Endothelial cell (in vitro differentiated cells): ENCODE results near the gene RNF175. TPM values are rescaled to one million over a fixed set of nuclear protein-coding genes. Genes with fewer than 3 reads are reported as not detected.

ENCODE experiments used
- DNase-seq: peaks from one replicate; pipeline ENCODE4 v3.0.0; 2021; ENCODE audit warnings: low spot score
- H3K27ac Mint-ChIP-seq: one replicate; pipeline ENCODE4 v1.8.0; 2021; ENCODE audit warnings: mixed read lengths, inconsistent platforms; ENCODE audit not compliant: unreplicated experiment
- H3K27me3 Mint-ChIP-seq: one replicate; pipeline ENCODE4 v1.8.0; 2021; ENCODE audit warnings: mild to moderate bottlenecking, moderate library complexity, mixed read lengths, inconsistent platforms; ENCODE audit not compliant: unreplicated experiment
- H3K36me3 Mint-ChIP-seq: one replicate; pipeline ENCODE4 v1.8.0; 2021; ENCODE audit warnings: mild to moderate bottlenecking, low read depth, mixed read lengths, inconsistent platforms; ENCODE audit not compliant: unreplicated experiment
- H3K4me1 Mint-ChIP-seq: one replicate; pipeline ENCODE4 v1.8.0; 2021; ENCODE audit warnings: mild to moderate bottlenecking, mixed read lengths, inconsistent platforms; ENCODE audit not compliant: unreplicated experiment
- H3K4me3 Mint-ChIP-seq: one replicate; pipeline ENCODE4 v1.8.0; 2021; ENCODE audit warnings: mild to moderate bottlenecking, mixed read lengths, inconsistent platforms; ENCODE audit not compliant: unreplicated experiment
- H3K9me3 Mint-ChIP-seq: one replicate; pipeline ENCODE4 v1.8.0; 2021; ENCODE audit warnings: mixed read lengths, inconsistent platforms; ENCODE audit not compliant: unreplicated experiment
- total RNA-seq: library from RNA; stranded (reverse); fragmentation: NEBNext Ultra II Directional; extraction: Animal tissue kit (Norgen Biotek cat#: 25700); gene quantifications from one replicate; pipeline ENCODE4 v1.2.1, GENCODE V29; 2021; ENCODE audit not compliant: unreplicated experiment
- TF ChIP-seq, protein P1 (sequence below): fragments of 200-600 bp; sonication (generic); IDR thresholded peaks from one replicate; pipeline ENCODE4 v1.5.0; 2021; ENCODE audit warnings: antibody characterized with exemption; ENCODE audit not compliant: unreplicated experiment

The RNF175 gene
- total RNA-seq, 1 donor from 2014 or later, result 0.36 TPM

DNA sequence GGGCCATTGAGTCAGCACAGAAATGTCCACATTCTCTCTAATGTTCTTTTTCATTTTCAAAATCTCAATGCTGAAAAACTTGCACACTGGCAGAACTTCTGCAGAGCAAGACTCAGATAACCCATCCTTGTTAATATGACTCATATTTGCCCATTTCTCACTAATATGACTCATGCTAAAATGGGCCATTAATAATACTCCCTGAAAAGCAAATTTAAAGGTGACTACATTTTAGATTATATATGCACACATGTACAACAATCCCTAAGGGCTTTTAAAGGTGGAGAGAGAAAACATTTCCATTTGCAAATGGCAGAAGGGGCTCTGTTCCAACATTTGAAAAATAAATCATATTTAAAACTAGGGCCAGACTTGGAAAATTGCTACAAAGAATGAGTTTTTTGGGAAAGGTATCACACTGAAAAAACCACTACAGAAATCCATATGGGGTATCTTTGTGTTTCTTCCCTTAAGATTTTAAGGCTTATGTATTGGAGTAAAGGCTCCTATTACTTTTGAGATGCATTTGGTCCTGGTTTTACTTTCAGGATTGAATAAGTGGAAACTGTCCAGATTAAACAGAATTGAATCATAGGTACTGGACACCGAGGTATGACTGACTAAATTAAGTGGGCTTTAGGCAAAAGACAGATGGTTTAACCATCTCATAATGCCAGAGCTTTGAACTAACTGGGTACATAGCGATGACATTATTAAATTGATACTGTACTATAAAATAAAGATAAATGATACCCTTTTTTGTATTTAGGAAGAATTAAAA lies 45.8 kb downstream of the RNF175 start:
- H3K4me1 Mint-ChIP-seq, result peaks cover 6% of the 10 kb centered on the region
- no peaks in the 10 kb centered on the region for H3K9me3 Mint-ChIP-seq
- no peak for DNase-seq
- no peaks in the 10 kb centered on the region for H3K27me3 Mint-ChIP-seq
- no peak overlapping the region for H3K27ac Mint-ChIP-seq
- H3K4me3 Mint-ChIP-seq, result no peak overlapping the region
- TF ChIP-seq, protein P1, sequence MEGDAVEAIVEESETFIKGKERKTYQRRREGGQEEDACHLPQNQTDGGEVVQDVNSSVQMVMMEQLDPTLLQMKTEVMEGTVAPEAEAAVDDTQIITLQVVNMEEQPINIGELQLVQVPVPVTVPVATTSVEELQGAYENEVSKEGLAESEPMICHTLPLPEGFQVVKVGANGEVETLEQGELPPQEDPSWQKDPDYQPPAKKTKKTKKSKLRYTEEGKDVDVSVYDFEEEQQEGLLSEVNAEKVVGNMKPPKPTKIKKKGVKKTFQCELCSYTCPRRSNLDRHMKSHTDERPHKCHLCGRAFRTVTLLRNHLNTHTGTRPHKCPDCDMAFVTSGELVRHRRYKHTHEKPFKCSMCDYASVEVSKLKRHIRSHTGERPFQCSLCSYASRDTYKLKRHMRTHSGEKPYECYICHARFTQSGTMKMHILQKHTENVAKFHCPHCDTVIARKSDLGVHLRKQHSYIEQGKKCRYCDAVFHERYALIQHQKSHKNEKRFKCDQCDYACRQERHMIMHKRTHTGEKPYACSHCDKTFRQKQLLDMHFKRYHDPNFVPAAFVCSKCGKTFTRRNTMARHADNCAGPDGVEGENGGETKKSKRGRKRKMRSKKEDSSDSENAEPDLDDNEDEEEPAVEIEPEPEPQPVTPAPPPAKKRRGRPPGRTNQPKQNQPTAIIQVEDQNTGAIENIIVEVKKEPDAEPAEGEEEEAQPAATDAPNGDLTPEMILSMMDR, result no peak
- no peaks in the 10 kb centered on the region for H3K36me3 Mint-ChIP-seq

DNA sequence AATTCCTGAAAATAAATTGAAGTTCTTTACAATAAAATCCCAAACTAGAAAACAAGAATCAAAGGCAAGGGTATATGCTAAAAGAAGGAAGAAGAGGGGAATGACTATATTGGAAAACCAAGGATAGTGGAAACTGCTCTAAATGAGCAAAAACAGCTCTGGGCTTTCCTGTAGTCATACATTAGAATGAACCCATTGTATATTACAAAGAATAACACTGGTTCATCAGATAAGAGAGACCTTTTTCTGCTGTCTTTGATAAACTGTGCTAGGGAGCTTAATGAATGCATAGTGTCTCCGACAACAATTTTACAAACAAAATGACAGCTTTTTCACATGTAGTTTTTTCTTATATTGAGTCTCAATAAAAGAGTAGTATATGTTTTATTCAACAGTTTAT lies 49.1 kb downstream of the RNF175 start:
- H3K9me3 Mint-ChIP-seq, result no peaks in the 10 kb centered on the region
- no peak overlapping the region for H3K4me3 Mint-ChIP-seq
- no peaks in the 10 kb centered on the region for H3K36me3 Mint-ChIP-seq
- DNase-seq, result no peak
- peaks cover 6% of the 10 kb centered on the region for H3K4me1 Mint-ChIP-seq
- TF ChIP-seq, protein P1, result no peak
- no peak overlapping the region for H3K27ac Mint-ChIP-seq
- no peaks in the 10 kb centered on the region for H3K27me3 Mint-ChIP-seq

DNA sequence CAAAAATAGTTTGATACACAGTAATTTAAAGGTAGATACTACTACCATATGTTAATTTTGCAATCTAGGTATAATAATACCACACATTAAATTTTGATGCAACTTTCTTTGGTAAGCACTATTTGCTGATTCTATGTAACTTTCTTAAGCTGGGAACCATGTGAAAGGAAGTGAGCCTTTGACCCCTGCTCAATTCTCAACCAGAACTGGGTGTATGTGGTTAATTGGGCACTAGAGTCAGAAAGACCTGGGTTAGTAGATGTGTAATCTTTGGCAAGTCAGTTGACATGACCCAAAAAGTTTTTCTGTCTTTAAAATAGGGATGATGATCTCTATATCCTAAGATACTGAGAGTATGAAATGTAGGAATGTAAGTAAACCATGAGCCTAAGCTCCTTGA lies 53.3 kb downstream of the RNF175 start:
- no peak for DNase-seq
- H3K9me3 Mint-ChIP-seq, result no peaks in the 10 kb centered on the region
- H3K4me1 Mint-ChIP-seq, result no peaks in the 10 kb centered on the region
- no peaks in the 10 kb centered on the region for H3K36me3 Mint-ChIP-seq
- H3K4me3 Mint-ChIP-seq, result no peak overlapping the region
- H3K27me3 Mint-ChIP-seq, result peaks cover 4% of the 10 kb centered on the region
- H3K27ac Mint-ChIP-seq, result no peak overlapping the region
- TF ChIP-seq, protein P1, result no peak

DNA sequence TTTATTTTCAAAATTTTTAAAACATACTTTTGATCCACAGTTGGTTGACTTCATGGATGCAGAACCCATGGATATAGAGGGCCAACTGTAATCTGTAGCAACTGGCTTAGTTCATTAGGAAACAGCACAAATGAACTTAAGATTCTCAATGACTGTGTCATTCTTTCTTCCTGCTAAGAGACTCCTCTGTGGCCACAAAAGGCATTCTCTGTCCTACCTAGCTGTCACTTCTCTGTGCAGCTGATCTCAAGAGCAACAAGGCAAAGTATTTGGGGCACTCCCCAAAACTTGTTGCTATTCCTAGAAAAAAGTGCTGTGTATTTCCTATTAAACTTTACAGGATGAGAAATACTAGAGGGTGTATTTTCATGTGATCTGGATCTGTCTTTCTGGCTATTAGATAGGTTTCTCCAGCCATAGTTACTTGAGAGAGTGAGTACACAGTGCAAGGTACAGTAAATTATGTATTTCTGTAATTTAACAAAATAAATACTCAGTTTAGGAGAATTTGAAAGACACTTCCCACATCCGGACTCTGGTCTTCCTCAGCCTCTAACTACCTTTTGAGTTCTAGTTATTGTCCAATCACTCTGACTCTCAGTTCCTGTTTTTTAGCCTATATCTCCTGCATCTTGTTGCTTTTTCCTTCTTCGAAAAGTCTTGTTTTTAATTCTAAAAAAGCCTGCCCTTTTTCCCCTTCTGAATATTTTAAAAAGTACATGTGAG lies 53.9 kb downstream of the RNF175 start:
- Mint-ChIP-seq H3K4me1 (no peaks in the 10 kb centered on the region), H3K27me3 (peaks cover 4% of the 10 kb centered on the region), H3K27ac (no peak overlapping the region), H3K4me3 (no peak overlapping the region), H3K9me3 (no peaks in the 10 kb centered on the region), H3K36me3 (no peaks in the 10 kb centered on the region)
- DNase-seq, result no peak
- TF ChIP-seq, protein P1, result no peak

DNA sequence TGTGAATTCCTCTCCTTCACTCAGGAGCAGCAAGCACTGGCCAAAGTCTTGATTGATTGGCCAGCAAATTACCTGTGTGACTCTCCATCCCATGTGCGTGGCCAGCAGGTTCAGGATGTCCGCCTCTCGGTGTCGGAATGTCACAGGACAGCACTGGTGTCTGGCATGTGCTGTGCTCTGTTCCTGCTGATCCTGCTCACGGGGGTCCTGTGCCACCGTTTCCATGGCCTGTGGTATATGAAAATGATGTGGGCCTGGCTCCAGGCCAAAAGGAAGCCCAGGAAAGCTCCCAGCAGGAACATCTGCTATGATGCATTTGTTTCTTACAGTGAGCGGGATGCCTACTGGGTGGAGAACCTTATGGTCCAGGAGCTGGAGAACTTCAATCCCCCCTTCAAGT lies 55.3 kb downstream of the RNF175 start:
- no peak overlapping the region for H3K27ac Mint-ChIP-seq
- no peaks in the 10 kb centered on the region for H3K4me1 Mint-ChIP-seq
- no peaks in the 10 kb centered on the region for H3K36me3 Mint-ChIP-seq
- no peak for DNase-seq
- H3K4me3 Mint-ChIP-seq, result no peak overlapping the region
- TF ChIP-seq, protein P1, result no peak
- no peaks in the 10 kb centered on the region for H3K9me3 Mint-ChIP-seq
- H3K27me3 Mint-ChIP-seq, result peaks cover 6% of the 10 kb centered on the region
